ENCODE results near the gene EML1. TPM values are rescaled to one million over a fixed set of nuclear protein-coding genes. Genes with fewer than 3 reads are reported as not detected.

The EML1 gene
- total RNA-seq, 4 donors from 2014 or later, result 92.3 to 131 (median 119) TPM

DNA sequence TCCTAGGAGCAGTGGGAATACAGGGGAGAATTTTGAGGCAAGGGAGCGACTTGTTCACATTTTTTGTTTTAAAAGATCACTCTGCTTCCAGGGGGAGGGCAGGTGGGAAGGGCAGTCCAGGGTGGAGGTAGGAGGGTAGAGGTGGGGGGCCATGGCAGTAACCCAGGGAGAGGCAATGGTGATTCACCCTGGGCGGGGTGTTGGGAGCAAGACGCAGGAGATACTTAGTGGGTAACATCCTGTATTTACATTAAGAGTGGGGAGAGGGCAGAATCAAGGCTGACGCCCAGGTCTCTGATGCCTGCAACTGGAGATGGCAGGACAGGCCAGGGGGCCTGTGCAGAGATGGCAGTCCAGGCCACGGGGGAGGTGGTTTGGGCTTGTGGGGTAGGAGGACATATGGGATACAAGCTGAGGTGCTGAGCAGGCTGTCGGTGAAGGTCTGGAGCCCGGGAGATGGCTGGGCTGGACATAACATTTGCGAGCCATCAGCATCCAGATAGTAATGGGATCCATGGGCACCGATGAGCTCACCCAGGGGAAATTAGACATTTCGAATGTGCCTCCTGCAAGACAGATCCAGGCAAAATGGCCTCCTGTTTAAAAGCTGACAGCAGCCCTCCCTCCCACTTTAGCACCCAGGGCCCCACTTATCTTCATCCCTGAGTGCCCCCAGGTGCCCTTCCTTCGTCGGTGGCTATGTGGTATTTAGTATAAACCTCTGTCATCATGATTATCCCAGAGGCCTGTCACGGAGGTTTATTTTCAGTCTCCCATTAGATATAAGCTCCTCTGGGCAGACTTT is 9.3 kb downstream of the EML1 start:
- no peaks in the 10 kb centered on the region for H3K36me3 ChIP-seq
- no peak overlapping the region for H3K4me3 ChIP-seq
- H3K9me3 ChIP-seq, result no peaks in the 10 kb centered on the region
- 76% methylated on average over 13 of the region's 13 CpGs for WGBS
- no peak for DNase-seq (ENCODE audit: extremely low spot score)
- TF ChIP-seq, protein P1, sequence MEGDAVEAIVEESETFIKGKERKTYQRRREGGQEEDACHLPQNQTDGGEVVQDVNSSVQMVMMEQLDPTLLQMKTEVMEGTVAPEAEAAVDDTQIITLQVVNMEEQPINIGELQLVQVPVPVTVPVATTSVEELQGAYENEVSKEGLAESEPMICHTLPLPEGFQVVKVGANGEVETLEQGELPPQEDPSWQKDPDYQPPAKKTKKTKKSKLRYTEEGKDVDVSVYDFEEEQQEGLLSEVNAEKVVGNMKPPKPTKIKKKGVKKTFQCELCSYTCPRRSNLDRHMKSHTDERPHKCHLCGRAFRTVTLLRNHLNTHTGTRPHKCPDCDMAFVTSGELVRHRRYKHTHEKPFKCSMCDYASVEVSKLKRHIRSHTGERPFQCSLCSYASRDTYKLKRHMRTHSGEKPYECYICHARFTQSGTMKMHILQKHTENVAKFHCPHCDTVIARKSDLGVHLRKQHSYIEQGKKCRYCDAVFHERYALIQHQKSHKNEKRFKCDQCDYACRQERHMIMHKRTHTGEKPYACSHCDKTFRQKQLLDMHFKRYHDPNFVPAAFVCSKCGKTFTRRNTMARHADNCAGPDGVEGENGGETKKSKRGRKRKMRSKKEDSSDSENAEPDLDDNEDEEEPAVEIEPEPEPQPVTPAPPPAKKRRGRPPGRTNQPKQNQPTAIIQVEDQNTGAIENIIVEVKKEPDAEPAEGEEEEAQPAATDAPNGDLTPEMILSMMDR (IDR thresholded peaks at IDR 0.05), result no peak
- TF ChIP-seq POLR2AphosphoS5 (IDR thresholded peaks at IDR 0.05) (no peak), POLR2A (IDR thresholded peaks at IDR 0.05; ENCODE audit: low read depth) (no peak), EP300 (IDR thresholded peaks at IDR 0.05) (no peak)
- intact Hi-C loops (cut with DNase I), result no loop called here
- H3K27me3 ChIP-seq, result no peaks in the 10 kb centered on the region
- H3K4me1 ChIP-seq, result peaks cover 5 to 59% (median 36%) of the 10 kb centered on the region in 4 donors
- no peak overlapping the region for H3K27ac ChIP-seq (replicated peaks in 1 of 4)

- no peaks in the 10 kb centered on the region for H3K27me3 ChIP-seq
- intact Hi-C loops (cut with DNase I), result no loop called here
- peaks cover 9 to 67% (median 44%) of the 10 kb centered on the region in 4 donors for H3K4me1 ChIP-seq
- no peak for DNase-seq (ENCODE audit: extremely low spot score)
- H3K9me3 ChIP-seq, result no peaks in the 10 kb centered on the region
- 82% methylated on average over 14 of the region's 14 CpGs for WGBS
- no peak overlapping the region for H3K27ac ChIP-seq (replicated peaks in 1 of 4)
- TF ChIP-seq, protein P1 (IDR thresholded peaks at IDR 0.05), result no peak
- TF ChIP-seq EP300 (IDR thresholded peaks at IDR 0.05) (no peak), POLR2AphosphoS5 (IDR thresholded peaks at IDR 0.05) (no peak), POLR2A (IDR thresholded peaks at IDR 0.05; ENCODE audit: low read depth) (no peak)
- H3K36me3 ChIP-seq, result no peaks in the 10 kb centered on the region
- H3K4me3 ChIP-seq, result no peak overlapping the region
Observed at GRCh38 chr14:99803106-99803775, 10.0 kb downstream of the EML1 start.

DNA sequence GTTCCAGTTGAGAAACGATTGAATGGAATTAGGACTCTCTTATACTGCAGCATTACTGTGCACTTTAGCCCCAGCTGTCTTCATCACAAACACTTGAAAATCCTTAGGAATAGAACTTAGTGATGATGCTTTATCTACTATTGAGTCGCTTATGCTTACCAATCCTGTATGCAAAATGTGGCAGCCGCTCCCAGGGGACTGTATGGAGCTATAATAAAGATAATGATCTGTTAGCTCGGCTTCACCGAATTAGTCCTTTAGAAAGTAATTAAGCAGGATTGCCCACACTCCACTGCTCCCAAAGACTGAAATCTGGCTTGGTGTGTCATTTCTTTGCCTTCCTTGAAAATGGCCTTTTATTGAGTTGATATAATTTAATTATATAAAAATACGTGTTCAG is 10.6 kb downstream of the EML1 start:
- intact Hi-C loops (cut with DNase I), result no loop called here
- 87% methylated on average over 6 of the region's 6 CpGs for WGBS
- Histone ChIP-seq H3K27ac (replicated peaks in 1 of 4) (no peak overlapping the region), H3K9me3 (no peaks in the 10 kb centered on the region), H3K4me1 (peaks cover 10 to 67% (median 48%) of the 10 kb centered on the region in 4 donors), H3K36me3 (no peaks in the 10 kb centered on the region), H3K27me3 (no peaks in the 10 kb centered on the region), H3K4me3 (no peak overlapping the region)
- DNase-seq (ENCODE audit: extremely low spot score), result no peak
- TF ChIP-seq POLR2AphosphoS5 (IDR thresholded peaks at IDR 0.05) (no peak), EP300 (IDR thresholded peaks at IDR 0.05) (no peak), POLR2A (IDR thresholded peaks at IDR 0.05; ENCODE audit: low read depth) (no peak)
- TF ChIP-seq, protein P1 (IDR thresholded peaks at IDR 0.05), result no peak

GRCh38 chr14:99805757-99806439 is 12.7 kb downstream of the EML1 start:
- peaks cover 20 to 72% (median 58%) of the 10 kb centered on the region in 4 donors for H3K4me1 ChIP-seq
- TF ChIP-seq POLR2A (IDR thresholded peaks at IDR 0.05; ENCODE audit: low read depth), result no peak
- TF ChIP-seq POLR2AphosphoS5 (IDR thresholded peaks at IDR 0.05), result no peak
- TF ChIP-seq, protein P1 (IDR thresholded peaks at IDR 0.05), result no peak
- no peak for TF ChIP-seq EP300 (IDR thresholded peaks at IDR 0.05)
- DNase-seq (ENCODE audit: extremely low spot score), result no peak
- H3K9me3 ChIP-seq, result no peaks in the 10 kb centered on the region
- intact Hi-C loops (cut with DNase I), result no loop called here
- no peak overlapping the region for H3K4me3 ChIP-seq
- WGBS, result 91% methylated on average over 12 of the region's 12 CpGs
- no peaks in the 10 kb centered on the region for H3K27me3 ChIP-seq
- no peaks in the 10 kb centered on the region for H3K36me3 ChIP-seq
- H3K27ac ChIP-seq (replicated peaks in 1 of 4), result no peak overlapping the region

Data from esophagus muscularis mucosa (tissue), 4 donors.